Measurements from ENCODE around the gene MAPKAP1. TPM values are rescaled to one million over a fixed set of nuclear protein-coding genes. Genes with fewer than 3 reads are reported as not detected.

Gene MAPKAP1
- total and polyA plus RNA-seq, 9 of the 15 experiments (the other 6 are each of a cell fraction or from before 2014, with no cell fraction given) = 2.6 to 82.1 (median 61.1) TPM

DNA sequence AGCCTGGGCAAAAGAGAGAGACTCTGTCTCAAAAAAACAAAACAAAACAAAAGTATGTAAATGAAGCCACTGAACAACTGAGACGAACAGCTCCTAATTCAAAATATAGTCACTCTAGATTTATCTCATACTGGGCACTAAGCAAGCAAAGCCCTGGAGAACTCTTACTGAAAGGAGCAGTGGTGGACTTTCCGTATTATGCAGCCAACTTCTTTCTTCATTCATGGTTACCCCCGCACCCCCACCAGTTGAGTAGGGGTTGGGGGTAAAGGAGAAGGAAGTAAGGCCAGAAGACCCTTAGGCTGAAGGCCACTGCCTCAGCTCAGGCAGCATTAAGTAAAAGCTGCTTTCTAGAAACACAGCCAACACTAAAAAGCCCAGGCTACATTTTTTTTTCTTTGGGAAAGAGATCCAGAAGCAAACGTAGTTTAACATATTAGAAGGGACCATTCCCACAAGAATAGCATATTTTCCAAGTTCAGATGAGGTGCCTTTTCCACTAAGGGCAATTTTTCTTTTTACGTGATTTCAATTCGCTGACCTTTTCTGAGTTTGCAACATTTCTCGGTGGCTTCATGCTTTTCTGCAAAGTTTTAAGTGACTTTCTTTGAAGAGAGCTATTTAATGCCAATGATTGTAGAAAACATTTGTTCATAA is 55.3 kb downstream of the MAPKAP1 start:
- ATAC-seq (no peak), FAIRE-seq (no peak), DNase-seq (ENCODE audit: extremely low read depth in 1 of 4, low spot score in 3 of 4) (no peak)
- H3K9ac ChIP-seq (ENCODE audit: insufficient read depth in 1 of 2, low read depth in 2 of 2, low read length in 2 of 2) = no peak overlapping the region
- no peak overlapping the region for H3K4me2 ChIP-seq (ENCODE audit: insufficient read depth, low read length)
- no peak overlapping the region for H3K27ac ChIP-seq (ENCODE audit: extremely low read depth, low read depth, low read length)
- ChIA-PET POLR2A (no interaction called here), CTCF (ENCODE audit: low intra/inter-chr PET ratio) (no interaction called here)
- H3K27me3 ChIP-seq (ENCODE audit: control insufficient read depth in 2 of 2, insufficient read depth in 2 of 2, low read length in 2 of 2) = no peaks in the 10 kb centered on the region
- no peaks in the 10 kb centered on the region for H4K20me1 ChIP-seq (replicated peaks; ENCODE audit: control insufficient read depth, insufficient read depth, low read length)
- H3K4me3 ChIP-seq = no peak overlapping the region
- no peaks in the 10 kb centered on the region for H3K4me1 ChIP-seq (replicated peaks in 1 of 2; ENCODE audit: control insufficient read depth in 2 of 2, insufficient read depth in 2 of 2, low read length in 2 of 2)
- peaks cover 10% of the 10 kb centered on the region; the same call in 1 of the 3 replicates for H3K36me3 ChIP-seq (ENCODE audit: control insufficient read depth, insufficient read depth, low read length)
- intact Hi-C loops (cut with micrococcal nuclease) = no loop called here
- H2AFZ ChIP-seq (ENCODE audit: low read depth, low read length) = no peak overlapping the region
- H3K9me3 ChIP-seq (replicated peaks; ENCODE audit: control insufficient read depth, insufficient read depth, low read depth, low read length) = no peaks in the 10 kb centered on the region
- BruUV-seq (replicated peaks) = no TSS peak
- in situ Hi-C loops (cut with MboI) = no loop called here
- no peaks in the 10 kb centered on the region for H3K9me1 ChIP-seq (ENCODE audit: control insufficient read depth, insufficient read depth, low read length)
- no peaks in the 10 kb centered on the region for H3K79me2 ChIP-seq (ENCODE audit: control insufficient read depth, insufficient read depth, low read length)
- 83% methylated on average over 7 of the region's 7 CpGs for WGBS (ENCODE audit: insufficient coverage, low coverage, missing lambda C conversion rate)
- TF ChIP-seq ESRRB (CRISPR knock-in tag; IDR thresholded peaks at IDR 0.05; ENCODE audit: borderline replicate concordance) = no peak
- TF ChIP-seq, protein P1, sequence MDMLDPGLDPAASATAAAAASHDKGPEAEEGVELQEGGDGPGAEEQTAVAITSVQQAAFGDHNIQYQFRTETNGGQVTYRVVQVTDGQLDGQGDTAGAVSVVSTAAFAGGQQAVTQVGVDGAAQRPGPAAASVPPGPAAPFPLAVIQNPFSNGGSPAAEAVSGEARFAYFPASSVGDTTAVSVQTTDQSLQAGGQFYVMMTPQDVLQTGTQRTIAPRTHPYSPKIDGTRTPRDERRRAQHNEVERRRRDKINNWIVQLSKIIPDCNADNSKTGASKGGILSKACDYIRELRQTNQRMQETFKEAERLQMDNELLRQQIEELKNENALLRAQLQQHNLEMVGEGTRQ (CRISPR knock-in tag; IDR thresholded peaks at IDR 0.05) = no peak
- no peak for TF ChIP-seq ATF7 (IDR thresholded peaks at IDR 0.05)
- no peak for TF ChIP-seq TCF3 (CRISPR knock-in tag; IDR thresholded peaks at IDR 0.05)
- TF ChIP-seq ZKSCAN8 (CRISPR knock-in tag; IDR thresholded peaks at IDR 0.05) = no peak
- TF ChIP-seq HNRNPL (IDR thresholded peaks at IDR 0.05; ENCODE audit: low read depth, low read length) = no peak
- TF ChIP-seq ZC3H8 (IDR thresholded peaks at IDR 0.05) = no peak
- no peak for TF ChIP-seq ZNF274 (IDR thresholded peaks at IDR 0.05; ENCODE audit: borderline replicate concordance, low read depth, low read length)
- TF ChIP-seq YY1 (IDR thresholded peaks at IDR 0.05; ENCODE audit: borderline replicate concordance in 1 of 3, control insufficient read depth in 1 of 3, extremely low read depth in 1 of 3, insufficient read depth in 3 of 3, insufficient read length in 1 of 3, insufficient replicate concordance in 2 of 3, low read depth in 1 of 3, low read length in 2 of 3) = no peak
- no peak for TF ChIP-seq ZNF584 (CRISPR knock-in tag; IDR thresholded peaks at IDR 0.05; ENCODE audit: low read depth)
- TF ChIP-seq CBX5 (IDR thresholded peaks at IDR 0.05; ENCODE audit: borderline replicate concordance, low read depth) = no peak
- TF ChIP-seq ZNF766 (CRISPR knock-in tag; conservative IDR thresholded peaks at IDR 0.05) = no peak
- TF ChIP-seq ZNF583 (CRISPR knock-in tag; IDR thresholded peaks at IDR 0.05) = no peak
- no peak for TF ChIP-seq CHD2 (IDR thresholded peaks at IDR 0.05; ENCODE audit: low read depth, low read length)
- TF ChIP-seq, protein P2, sequence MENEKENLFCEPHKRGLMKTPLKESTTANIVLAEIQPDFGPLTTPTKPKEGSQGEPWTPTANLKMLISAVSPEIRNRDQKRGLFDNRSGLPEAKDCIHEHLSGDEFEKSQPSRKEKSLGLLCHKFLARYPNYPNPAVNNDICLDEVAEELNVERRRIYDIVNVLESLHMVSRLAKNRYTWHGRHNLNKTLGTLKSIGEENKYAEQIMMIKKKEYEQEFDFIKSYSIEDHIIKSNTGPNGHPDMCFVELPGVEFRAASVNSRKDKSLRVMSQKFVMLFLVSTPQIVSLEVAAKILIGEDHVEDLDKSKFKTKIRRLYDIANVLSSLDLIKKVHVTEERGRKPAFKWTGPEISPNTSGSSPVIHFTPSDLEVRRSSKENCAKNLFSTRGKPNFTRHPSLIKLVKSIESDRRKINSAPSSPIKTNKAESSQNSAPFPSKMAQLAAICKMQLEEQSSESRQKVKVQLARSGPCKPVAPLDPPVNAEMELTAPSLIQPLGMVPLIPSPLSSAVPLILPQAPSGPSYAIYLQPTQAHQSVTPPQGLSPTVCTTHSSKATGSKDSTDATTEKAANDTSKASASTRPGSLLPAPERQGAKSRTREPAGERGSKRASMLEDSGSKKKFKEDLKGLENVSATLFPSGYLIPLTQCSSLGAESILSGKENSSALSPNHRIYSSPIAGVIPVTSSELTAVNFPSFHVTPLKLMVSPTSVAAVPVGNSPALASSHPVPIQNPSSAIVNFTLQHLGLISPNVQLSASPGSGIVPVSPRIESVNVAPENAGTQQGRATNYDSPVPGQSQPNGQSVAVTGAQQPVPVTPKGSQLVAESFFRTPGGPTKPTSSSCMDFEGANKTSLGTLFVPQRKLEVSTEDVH (IDR thresholded peaks at IDR 0.05; ENCODE audit: low read depth, partially characterized antibody) = no peak
- no peak for TF ChIP-seq NFIX (CRISPR knock-in tag; IDR thresholded peaks at IDR 0.05; ENCODE audit: low read depth)
- no peak for TF ChIP-seq SOX6 (IDR thresholded peaks at IDR 0.05)
- no peak for TF ChIP-seq FOXK2 (conservative IDR thresholded peaks at IDR 0.05 in 1 of 2, IDR thresholded peaks at IDR 0.05 in 1 of 2; ENCODE audit: low read depth in 2 of 2)
- TF ChIP-seq, protein P3, sequence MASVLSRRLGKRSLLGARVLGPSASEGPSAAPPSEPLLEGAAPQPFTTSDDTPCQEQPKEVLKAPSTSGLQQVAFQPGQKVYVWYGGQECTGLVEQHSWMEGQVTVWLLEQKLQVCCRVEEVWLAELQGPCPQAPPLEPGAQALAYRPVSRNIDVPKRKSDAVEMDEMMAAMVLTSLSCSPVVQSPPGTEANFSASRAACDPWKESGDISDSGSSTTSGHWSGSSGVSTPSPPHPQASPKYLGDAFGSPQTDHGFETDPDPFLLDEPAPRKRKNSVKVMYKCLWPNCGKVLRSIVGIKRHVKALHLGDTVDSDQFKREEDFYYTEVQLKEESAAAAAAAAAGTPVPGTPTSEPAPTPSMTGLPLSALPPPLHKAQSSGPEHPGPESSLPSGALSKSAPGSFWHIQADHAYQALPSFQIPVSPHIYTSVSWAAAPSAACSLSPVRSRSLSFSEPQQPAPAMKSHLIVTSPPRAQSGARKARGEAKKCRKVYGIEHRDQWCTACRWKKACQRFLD (CRISPR knock-in tag; IDR thresholded peaks at IDR 0.05) = no peak

Measured in K562 (cell line).